HepG2 (cell line): ENCODE measurements around the gene TBC1D1. TPM values are rescaled to one million over a fixed set of nuclear protein-coding genes. Genes with fewer than 3 reads are reported as not detected.

Experiments
- ELF1 ChIP-seq: sonication (generic); formaldehyde crosslinking; IDR thresholded peaks from 2 replicates; pipeline ENCODE4 v1.4.0; 2020; ENCODE audit warnings: missing genetic modification reagents
- FOXA1 ChIP-seq, 2 experiments: fragments of 450-650 bp in 1 of 2; sonication (generic) in 1 of 2; formaldehyde crosslinking in 1 of 2; IDR thresholded peaks; 2 replicates each; pipeline versions ENCODE4 v1.4.0 to v1.6.1; 2016 to 2020; ENCODE audit warnings: missing genetic modification reagents in 1 of 2
- FOXJ3 ChIP-seq: sonication (generic); formaldehyde crosslinking; IDR thresholded peaks from 2 replicates; pipeline ENCODE4 v1.4.0; 2020; ENCODE audit warnings: missing genetic modification reagents, mild to moderate bottlenecking, borderline replicate concordance
- IRF2 ChIP-seq: IDR thresholded peaks from 2 replicates; pipeline ENCODE4 v1.6.1; 2018; ENCODE audit warnings: missing genetic modification reagents, missing compliant biosample characterization
- KLF15 ChIP-seq: sonication (generic); formaldehyde crosslinking; IDR thresholded peaks from 2 replicates; pipeline ENCODE4 v1.8.1; 2023; ENCODE audit warnings: borderline replicate concordance, mild to moderate bottlenecking, inconsistent platforms, missing genetic modification reagents, mixed read lengths
- NFE2L2 ChIP-seq: fragments of 150-350 bp; IDR thresholded peaks from 2 replicates; pipeline ENCODE4 v1.6.1; 2014; ENCODE audit warnings: low read length
- NONO ChIP-seq, 2 experiments: fragments of 450-650 bp in 1 of 2; sonication (generic) in 1 of 2; formaldehyde crosslinking in 1 of 2; IDR thresholded peaks in 1 of 2; conservative IDR thresholded peaks in 1 of 2; 2 replicates each; pipeline versions ENCODE4 v1.6.1 to v1.8.0; 2017 to 2022; ENCODE audit warnings: mild to moderate bottlenecking in 1 of 2, missing genetic modification reagents in 1 of 2, moderate library complexity in 1 of 2
- POGZ ChIP-seq: sonication (generic); formaldehyde crosslinking; IDR thresholded peaks from 2 replicates; pipeline ENCODE4 v1.4.0; 2020; ENCODE audit warnings: mild to moderate bottlenecking, missing genetic modification reagents
- SKIL ChIP-seq: sonication (generic); formaldehyde crosslinking; IDR thresholded peaks from 2 replicates; pipeline ENCODE4 v1.8.0; 2022; ENCODE audit warnings: missing genetic modification reagents, mild to moderate bottlenecking, moderate library complexity, borderline replicate concordance
- SOX5 ChIP-seq: IDR thresholded peaks from 2 replicates; pipeline ENCODE4 v1.6.1; 2016; ENCODE audit warnings: borderline replicate concordance
- SP140L ChIP-seq: sonication (generic); formaldehyde crosslinking; IDR thresholded peaks from 2 replicates; pipeline ENCODE4 v1.4.0; 2020; ENCODE audit warnings: missing genetic modification reagents, borderline replicate concordance
- TBX2 ChIP-seq: sonication (generic); formaldehyde crosslinking; IDR thresholded peaks from 2 replicates; pipeline ENCODE4 v1.5.0; 2020; ENCODE audit warnings: missing genetic modification reagents, mild to moderate bottlenecking, borderline replicate concordance
- ZFY ChIP-seq: sonication (generic); formaldehyde crosslinking; IDR thresholded peaks from 2 replicates; pipeline ENCODE4 v1.4.0; 2020; ENCODE audit warnings: missing genetic modification reagents
- ZNF883 ChIP-seq: sonication (generic); formaldehyde crosslinking; IDR thresholded peaks from 2 replicates; pipeline ENCODE4 v1.5.1; 2020; ENCODE audit warnings: mild to moderate bottlenecking, missing genetic modification reagents; ENCODE audit errors: not compliant biosample characterization
- polyA plus RNA-seq, 8 experiments: library from polyadenylated mRNA; depleted of rRNA in 3 of 8; stranded (reverse) in 7 of 8; unstranded in 1 of 8; fragments of >200 nt; fragmentation: Illumina TruSeq in 4 of 8; extraction: Trizol in 4 of 8; gene quantifications; 2 replicates each; pipeline versions ENCODE4 v1.2.1 to v1.2.3, GENCODE V29; 2011 to 2016; ENCODE audit warnings: low read depth in 4 of 8, missing spikeins in 1 of 8, mixed read lengths in 1 of 8; ENCODE audit not compliant: insufficient read depth in 1 of 8
- total RNA-seq, 5 experiments: library from RNA; depleted of rRNA; stranded (reverse); fragments of >200 nt; fragmentation: Illumina TruSeq; extraction: Trizol; gene quantifications; 2 replicates each; pipeline ENCODE4 v1.2.3, GENCODE V29; 2016; ENCODE audit warnings: low read depth in 1 of 5
- TF ChIP-seq, protein P1 (sequence below): sonication (generic); formaldehyde crosslinking; IDR thresholded peaks from one replicate; pipeline ENCODE4 v1.5.1; 2020; ENCODE audit warnings: mild to moderate bottlenecking, missing genetic modification reagents; ENCODE audit errors: not compliant biosample characterization

The TBC1D1 gene
- total and polyA plus RNA-seq, 2 of the 13 experiments (the other 11 are each of a cell fraction or from before 2014, with no cell fraction given): 37.3 to 62.8 TPM

- TF ChIP-seq KLF15 (CRISPR knock-in tag) (no peak), ELF1 (peak; percentile 58; the same call in 1 of the 2 replicates), IRF2 (CRISPR knock-in tag) (peak; percentile 74), POGZ (CRISPR knock-in tag) (peak; percentile 60; the same call in 1 of the 2 replicates), SP140L (no peak), TBX2 (peak; percentile 82), ZNF883 (CRISPR knock-in tag) (no peak), NONO (IDR thresholded peaks at IDR 0.05) (no peak), NONO (CRISPR knock-in tag; conservative IDR thresholded peaks at IDR 0.05) (no peak), SKIL (CRISPR knock-in tag) (peak; percentile 89), SOX5 (peak; percentile 78; the same call in 1 of the 2 replicates), ZFY (0 out of 2 replicates have a peak, but pooled peaks have one; percentile 32), FOXJ3 (CRISPR knock-in tag) (peak; percentile 62; the same call in 1 of the 2 replicates), NFE2L2 (no peak), FOXA1 (IDR thresholded peaks at IDR 0.05) (no peak), FOXA1 (CRISPR knock-in tag; IDR thresholded peaks at IDR 0.05) (peak; percentile 83)
- TF ChIP-seq, protein P1, sequence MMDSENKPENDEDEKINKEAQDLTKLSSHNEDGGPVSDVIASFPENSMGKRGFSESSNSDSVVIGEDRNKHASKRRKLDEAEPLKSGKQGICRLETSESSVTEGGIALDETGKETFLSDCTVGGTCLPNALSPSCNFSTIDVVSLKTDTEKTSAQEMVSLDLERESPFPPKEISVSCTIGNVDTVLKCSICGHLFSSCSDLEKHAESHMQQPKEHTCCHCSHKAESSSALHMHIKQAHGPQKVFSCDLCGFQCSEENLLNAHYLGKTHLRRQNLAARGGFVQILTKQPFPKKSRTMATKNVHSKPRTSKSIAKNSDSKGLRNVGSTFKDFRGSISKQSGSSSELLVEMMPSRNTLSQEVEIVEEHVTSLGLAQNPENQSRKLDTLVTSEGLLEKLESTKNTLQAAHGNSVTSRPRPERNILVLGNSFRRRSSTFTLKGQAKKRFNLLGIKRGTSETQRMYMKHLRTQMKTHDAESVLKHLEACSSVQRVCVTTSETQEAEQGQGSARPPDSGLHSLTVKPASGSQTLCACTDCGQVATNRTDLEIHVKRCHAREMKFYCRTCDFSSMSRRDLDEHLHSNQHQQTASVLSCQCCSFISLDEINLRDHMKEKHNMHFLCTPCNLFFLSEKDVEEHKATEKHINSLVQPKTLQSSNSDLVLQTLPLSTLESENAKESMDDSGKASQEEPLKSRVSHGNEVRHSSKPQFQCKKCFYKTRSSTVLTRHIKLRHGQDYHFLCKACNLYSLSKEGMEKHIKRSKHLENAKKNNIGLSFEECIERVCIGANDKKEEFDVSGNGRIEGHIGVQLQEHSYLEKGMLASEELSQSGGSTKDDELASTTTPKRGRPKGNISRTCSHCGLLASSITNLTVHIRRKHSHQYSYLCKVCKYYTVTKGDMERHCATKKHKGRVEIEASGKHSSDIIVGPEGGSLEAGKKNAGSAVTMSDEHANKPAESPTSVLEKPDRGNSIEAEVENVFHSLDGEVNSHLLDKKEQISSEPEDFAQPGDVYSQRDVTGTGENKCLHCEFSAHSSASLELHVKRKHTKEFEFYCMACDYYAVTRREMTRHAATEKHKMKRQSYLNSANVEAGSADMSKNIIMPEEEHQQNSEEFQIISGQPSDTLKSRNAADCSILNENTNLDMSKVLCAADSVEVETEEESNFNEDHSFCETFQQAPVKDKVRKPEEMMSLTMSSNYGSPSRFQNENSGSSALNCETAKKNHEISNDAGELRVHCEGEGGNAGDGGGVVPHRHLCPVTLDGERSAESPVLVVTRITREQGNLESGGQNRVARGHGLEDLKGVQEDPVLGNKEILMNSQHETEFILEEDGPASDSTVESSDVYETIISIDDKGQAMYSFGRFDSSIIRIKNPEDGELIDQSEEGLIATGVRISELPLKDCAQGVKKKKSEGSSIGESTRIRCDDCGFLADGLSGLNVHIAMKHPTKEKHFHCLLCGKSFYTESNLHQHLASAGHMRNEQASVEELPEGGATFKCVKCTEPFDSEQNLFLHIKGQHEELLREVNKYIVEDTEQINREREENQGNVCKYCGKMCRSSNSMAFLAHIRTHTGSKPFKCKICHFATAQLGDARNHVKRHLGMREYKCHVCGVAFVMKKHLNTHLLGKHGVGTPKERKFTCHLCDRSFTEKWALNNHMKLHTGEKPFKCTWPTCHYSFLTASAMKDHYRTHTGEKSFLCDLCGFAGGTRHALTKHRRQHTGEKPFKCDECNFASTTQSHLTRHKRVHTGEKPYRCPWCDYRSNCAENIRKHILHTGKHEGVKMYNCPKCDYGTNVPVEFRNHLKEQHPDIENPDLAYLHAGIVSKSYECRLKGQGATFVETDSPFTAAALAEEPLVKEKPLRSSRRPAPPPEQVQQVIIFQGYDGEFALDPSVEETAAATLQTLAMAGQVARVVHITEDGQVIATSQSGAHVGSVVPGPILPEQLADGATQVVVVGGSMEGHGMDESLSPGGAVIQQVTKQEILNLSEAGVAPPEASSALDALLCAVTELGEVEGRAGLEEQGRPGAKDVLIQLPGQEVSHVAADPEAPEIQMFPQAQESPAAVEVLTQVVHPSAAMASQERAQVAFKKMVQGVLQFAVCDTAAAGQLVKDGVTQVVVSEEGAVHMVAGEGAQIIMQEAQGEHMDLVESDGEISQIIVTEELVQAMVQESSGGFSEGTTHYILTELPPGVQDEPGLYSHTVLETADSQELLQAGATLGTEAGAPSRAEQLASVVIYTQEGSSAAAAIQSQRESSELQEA (CRISPR knock-in tag): no peak
Measured at GRCh38 chr4:38077791-38078489, 187.1 kb downstream of the TBC1D1 start (continued).
